K562 (cell line): ENCODE measurements around the gene UBXN2A. TPM values are rescaled to one million over a fixed set of nuclear protein-coding genes. Genes with fewer than 3 reads are reported as not detected.

Experiments used
- CHD7 ChIP-seq: fragments of 200-600 bp; sonication (generic); IDR thresholded peaks from one replicate; pipeline ENCODE4 v1.6.1; 2012; ENCODE audit warnings: mild to moderate bottlenecking, low read depth, low read length, inconsistent platforms
- CREB3L1 ChIP-seq: fragments of 450-650 bp; IDR thresholded peaks from 2 replicates; pipeline ENCODE4 v1.6.1; 2014; ENCODE audit warnings: low read depth, mild to moderate bottlenecking, moderate library complexity, borderline replicate concordance
- ETS1 ChIP-seq: conservative IDR thresholded peaks from 2 replicates; pipeline ENCODE4 v1.6.1; 2011; ENCODE audit warnings: low read depth, mild to moderate bottlenecking, low read length; ENCODE audit not compliant: control insufficient read depth
- JUNB ChIP-seq: fragments of 450-650 bp; formaldehyde crosslinking; conservative IDR thresholded peaks from 2 replicates; pipeline ENCODE4 v1.4.0; 2020; ENCODE audit warnings: mild to moderate bottlenecking
- KDM5B ChIP-seq: fragments of 200-600 bp; sonication (generic); IDR thresholded peaks from 2 replicates; pipeline ENCODE4 v1.6.1; 2012; ENCODE audit warnings: low read depth, mild to moderate bottlenecking, moderate library complexity, low read length, control low read depth, inconsistent platforms; ENCODE audit not compliant: insufficient replicate concordance
- WHSC1 ChIP-seq: IDR thresholded peaks from one replicate; pipeline ENCODE4 v1.6.1; 2012; ENCODE audit warnings: low read length, control low read depth, inconsistent platforms
- XRCC3 ChIP-seq: fragments of 450-650 bp; IDR thresholded peaks from 2 replicates; pipeline ENCODE4 v1.6.1; 2017; ENCODE audit warnings: mild to moderate bottlenecking, moderate library complexity
- ZNF696 ChIP-seq: fragments of 250-450 bp; sonication (Bioruptor Pico); conservative IDR thresholded peaks from 2 replicates; pipeline ENCODE4 v1.4.0; 2020; ENCODE audit warnings: mild to moderate bottlenecking, moderate library complexity
- polyA plus RNA-seq, 8 experiments: library from polyadenylated mRNA; depleted of rRNA in 4 of 8; stranded (reverse) in 5 of 8; unstranded in 3 of 8; fragments of >200 nt; fragmentation: Nextera tagmentation in 2 of 8; fragmentation: Illumina TruSeq in 1 of 8; extraction: Ambion mirVana in 2 of 8; extraction: Trizol in 1 of 8; gene quantifications; 2 replicates each; pipeline versions ENCODE4 v1.2.1 to v1.2.3, GENCODE V29; 2011 to 2014; ENCODE audit warnings: inconsistent platforms in 1 of 8, missing spikeins in 1 of 8
- total RNA-seq, 7 experiments: library from RNA; depleted of rRNA in 6 of 7; stranded (reverse); fragments of >200 nt in 6 of 7; fragmentation: Illumina TruSeq in 2 of 7; extraction: Trizol in 2 of 7; gene quantifications; 2 replicates each; pipeline versions ENCODE4 v1.2.1 to v1.2.3, GENCODE V29; 2011 to 2021; ENCODE audit warnings: low replicate concordance in 1 of 7

UBXN2A gene
- total and polyA plus RNA-seq, 9 of the 15 experiments (the other 6 are each of a cell fraction or from before 2014, with no cell fraction given), result 3.4 to 25.6 (median 16.0) TPM

DNA sequence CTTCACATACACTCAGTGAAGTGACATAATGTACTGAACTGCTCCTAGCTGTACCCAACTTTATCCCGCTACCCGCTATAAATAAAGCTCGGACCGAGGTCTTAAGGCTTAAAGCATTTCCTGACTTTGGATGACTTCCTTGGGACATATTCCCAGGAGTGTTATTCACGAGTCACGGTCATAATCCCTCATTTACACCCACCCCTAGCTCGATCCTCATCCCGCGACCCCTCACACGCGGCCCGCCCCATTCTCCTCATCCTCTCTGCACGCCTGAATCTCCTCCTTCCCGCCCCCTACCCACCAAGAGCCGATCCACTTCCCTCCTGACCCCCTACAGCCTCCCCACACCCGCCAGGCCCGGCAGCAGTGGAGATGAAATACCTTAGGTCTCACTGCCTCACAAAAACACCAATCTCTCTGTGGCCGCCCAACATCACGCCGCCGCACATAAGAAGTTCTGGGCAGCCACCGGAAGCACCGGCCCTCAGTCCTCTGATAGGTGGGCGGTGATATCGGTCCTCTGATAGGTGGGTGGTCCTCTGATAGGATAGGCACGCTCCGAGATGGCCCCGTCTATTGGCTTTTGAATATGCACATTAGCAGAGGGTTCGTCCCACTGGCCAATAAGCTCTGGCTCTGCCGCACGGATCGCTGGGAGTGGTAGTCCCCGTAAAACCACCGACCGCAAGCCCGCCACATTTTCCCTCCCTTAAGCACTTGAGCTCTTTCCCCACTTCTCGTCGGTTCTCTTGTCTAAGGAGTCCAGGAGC lies 106.9 kb downstream of the UBXN2A start, which contains the start of gene WDCP (continued):
- TF ChIP-seq CHD7, result no peak
- peak; percentile 83 for TF ChIP-seq CREB3L1
- TF ChIP-seq KDM5B, result peak; percentile 87
- no peak for TF ChIP-seq XRCC3
- no peak for TF ChIP-seq JUNB (CRISPR knock-in tag)
- no peak for TF ChIP-seq ZNF696 (CRISPR knock-in tag)
- TF ChIP-seq ETS1, result peak; percentile 25; the same call in 1 of the 2 replicates
- TF ChIP-seq WHSC1, result no peak
